Tibial artery (tissue), 4 donors: ENCODE measurements around the gene HVCN1.
"Not testable (repeated sequence)": the region's sequence is repeated elsewhere in the genome, so short reads cannot be mapped to it uniquely, and the experiment has no call there.

Source experiments
- DNase-seq, 2 donors: peaks; one replicate each; pipeline ENCODE4 v3.0.0-alpha.2; 2019
- H3K27ac ChIP-seq, 2 donors: fragments of 200-600 bp; sonication (generic) in 1 of 2; 1 replicate in 1 of 2; 2 replicates in 1 of 2; pipeline ENCODE4 v1.5.1; 2018 to 2019; ENCODE audit warnings: mild to moderate bottlenecking in 1 of 2
- H3K27me3 ChIP-seq, 2 donors: fragments of 200-600 bp; sonication (generic) in 1 of 2; one replicate each; pipeline versions ENCODE4 v1.5.1 to v1.6.0; 2016 to 2019
- H3K36me3 ChIP-seq, 3 donors: fragments of 200-600 bp; sonication (generic) in 2 of 3; one replicate each; pipeline ENCODE4 v1.5.1; 2016 to 2019; ENCODE audit warnings: mild to moderate bottlenecking in 2 of 3
- H3K4me1 ChIP-seq, 4 donors: fragments of 200-600 bp; sonication (generic) in 2 of 4; 1 replicate in 3 of 4; 2 replicates in 1 of 4; pipeline ENCODE4 v1.5.1; 2016 to 2019
- H3K4me3 ChIP-seq, 2 donors: fragments of 200-600 bp; sonication (generic) in 1 of 2; 1 replicate in 1 of 2; 2 replicates in 1 of 2; pipeline ENCODE4 v1.5.1; 2018 to 2019; ENCODE audit warnings: mild to moderate bottlenecking in 2 of 2
- H3K9me3 ChIP-seq, 3 donors: fragments of 200-600 bp; sonication (generic) in 1 of 3; one replicate each; pipeline ENCODE4 v1.5.1; 2016 to 2019
- intact Hi-C: fragments of 100-400 bp; cut with DNase I; formaldehyde crosslinking; loops from one replicate; pipeline ENCODE4 v1.15.0; 2023; ENCODE audit warnings: low total_unique reads
- TF ChIP-seq, protein P1 (sequence below), 2 experiments: fragments of 200-600 bp in 1 of 2; fragments of 450-650 bp in 1 of 2; IDR thresholded peaks; one replicate each; pipeline ENCODE4 v1.5.1; 2017 to 2019; ENCODE audit warnings: antibody characterized with exemption in 2 of 2, mild to moderate bottlenecking in 1 of 2, moderate library complexity in 1 of 2

Gene HVCN1

DNA sequence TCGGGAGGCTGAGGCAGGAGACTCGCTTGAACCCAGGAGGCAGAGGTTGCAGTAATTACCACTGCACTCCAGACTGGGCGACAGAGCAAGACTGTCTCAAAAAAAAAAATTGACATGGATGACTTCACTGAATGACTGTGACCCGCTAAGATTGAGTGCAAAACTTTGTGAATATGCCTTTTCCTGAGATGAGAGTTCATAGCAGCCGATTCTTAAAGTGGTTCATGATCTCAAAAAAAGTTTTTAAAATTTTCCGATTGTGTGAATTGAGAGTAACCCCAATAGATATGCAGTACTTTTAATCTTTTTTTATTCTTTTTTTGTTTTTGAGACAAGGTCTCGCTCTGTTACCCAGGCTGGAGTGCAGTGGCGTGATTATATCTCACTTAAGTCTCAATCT lies 73.7 kb downstream of the HVCN1 start:
- TF ChIP-seq, protein P1, sequence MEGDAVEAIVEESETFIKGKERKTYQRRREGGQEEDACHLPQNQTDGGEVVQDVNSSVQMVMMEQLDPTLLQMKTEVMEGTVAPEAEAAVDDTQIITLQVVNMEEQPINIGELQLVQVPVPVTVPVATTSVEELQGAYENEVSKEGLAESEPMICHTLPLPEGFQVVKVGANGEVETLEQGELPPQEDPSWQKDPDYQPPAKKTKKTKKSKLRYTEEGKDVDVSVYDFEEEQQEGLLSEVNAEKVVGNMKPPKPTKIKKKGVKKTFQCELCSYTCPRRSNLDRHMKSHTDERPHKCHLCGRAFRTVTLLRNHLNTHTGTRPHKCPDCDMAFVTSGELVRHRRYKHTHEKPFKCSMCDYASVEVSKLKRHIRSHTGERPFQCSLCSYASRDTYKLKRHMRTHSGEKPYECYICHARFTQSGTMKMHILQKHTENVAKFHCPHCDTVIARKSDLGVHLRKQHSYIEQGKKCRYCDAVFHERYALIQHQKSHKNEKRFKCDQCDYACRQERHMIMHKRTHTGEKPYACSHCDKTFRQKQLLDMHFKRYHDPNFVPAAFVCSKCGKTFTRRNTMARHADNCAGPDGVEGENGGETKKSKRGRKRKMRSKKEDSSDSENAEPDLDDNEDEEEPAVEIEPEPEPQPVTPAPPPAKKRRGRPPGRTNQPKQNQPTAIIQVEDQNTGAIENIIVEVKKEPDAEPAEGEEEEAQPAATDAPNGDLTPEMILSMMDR (IDR thresholded peaks at IDR 0.05): no peak
- intact Hi-C loops: loop anchor here (10.0 kb wide), 1 partner anchor 270 kb away; no protein-coding TSS in a partner anchor
- DNase-seq: no peak
- H3K36me3 ChIP-seq: peaks cover 0 to 21% (median 0%) of the 10 kb centered on the region in 3 donors
- peaks cover 0 to 16% (median 7%) of the 10 kb centered on the region in 4 donors for H3K4me1 ChIP-seq
- H3K27ac ChIP-seq: peak overlapping the region in 1 of 2 donors; percentile 76
- no peaks in the 10 kb centered on the region for H3K9me3 ChIP-seq
- no peak overlapping the region for H3K4me3 ChIP-seq
- no peaks in the 10 kb centered on the region for H3K27me3 ChIP-seq

DNA sequence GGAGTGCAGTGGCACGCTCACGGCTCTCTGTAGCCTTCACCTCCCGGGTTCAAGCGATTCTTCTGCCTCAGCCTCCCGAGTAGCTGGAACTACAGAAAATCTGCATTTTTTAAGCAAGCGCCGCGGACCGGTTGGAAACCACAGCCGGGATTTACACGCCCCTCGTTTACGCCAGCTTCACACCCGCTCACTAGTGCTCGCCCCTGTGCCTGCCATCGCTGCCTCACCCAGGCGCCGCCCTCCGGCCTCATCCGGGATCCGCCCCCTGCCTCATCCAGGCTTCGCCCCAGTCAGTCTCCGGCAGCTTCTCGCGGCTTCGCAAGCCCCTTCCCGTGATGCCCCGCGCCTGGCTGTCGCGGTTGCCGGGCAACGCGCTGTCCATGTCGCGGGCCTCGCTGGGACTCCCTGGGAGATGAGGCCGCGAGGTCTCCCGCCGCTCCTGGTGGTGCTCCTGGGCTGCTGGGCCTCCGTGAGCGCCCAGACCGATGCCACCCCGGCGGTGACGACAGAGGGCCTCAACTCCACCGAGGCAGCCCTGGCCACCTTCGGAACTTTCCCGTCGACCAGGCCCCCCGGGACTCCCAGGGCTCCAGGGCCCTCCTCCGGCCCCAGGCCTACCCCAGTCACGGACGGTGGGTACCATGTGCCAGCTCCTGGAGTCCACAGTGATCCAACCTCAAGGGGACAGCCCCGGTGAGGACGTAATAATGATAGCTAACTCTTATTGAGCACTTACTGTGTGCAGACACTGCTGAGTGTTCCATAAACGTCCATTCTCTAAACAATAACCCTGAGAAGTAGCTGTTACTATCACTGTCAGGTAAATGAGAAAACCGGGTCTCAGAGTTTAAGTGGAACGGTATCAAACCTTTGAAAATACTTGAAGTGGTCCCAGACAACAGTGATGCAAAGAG lies 74.9 kb downstream of the HVCN1 start, which contains the start of gene TCTN1:
TCTN1 (plus strand) TSS at position 359 of the 914 bp plus-strand sequence; CDS start at position 413, 54 bp downstream.
- H3K9me3 ChIP-seq: no peaks in the 10 kb centered on the region
- peak; percentile 97 to 98 for DNase-seq
- peaks cover 0 to 16% (median 7%) of the 10 kb centered on the region in 4 donors for H3K4me1 ChIP-seq
- TF ChIP-seq, protein P1 (IDR thresholded peaks at IDR 0.05): no peak
- intact Hi-C loops: loop anchor here (10.0 kb wide), 1 partner anchor 271 kb away; no protein-coding TSS in a partner anchor
- H3K27ac ChIP-seq: peak within 1 kb of the TSS; percentile 76 to 78
- no peaks in the 10 kb centered on the region for H3K27me3 ChIP-seq
- H3K4me3 ChIP-seq: peak within 1 kb of the TSS; percentile 63 to 79
- peaks cover 0 to 13% (median 0%) of the 10 kb centered on the region in 3 donors for H3K36me3 ChIP-seq

DNA sequence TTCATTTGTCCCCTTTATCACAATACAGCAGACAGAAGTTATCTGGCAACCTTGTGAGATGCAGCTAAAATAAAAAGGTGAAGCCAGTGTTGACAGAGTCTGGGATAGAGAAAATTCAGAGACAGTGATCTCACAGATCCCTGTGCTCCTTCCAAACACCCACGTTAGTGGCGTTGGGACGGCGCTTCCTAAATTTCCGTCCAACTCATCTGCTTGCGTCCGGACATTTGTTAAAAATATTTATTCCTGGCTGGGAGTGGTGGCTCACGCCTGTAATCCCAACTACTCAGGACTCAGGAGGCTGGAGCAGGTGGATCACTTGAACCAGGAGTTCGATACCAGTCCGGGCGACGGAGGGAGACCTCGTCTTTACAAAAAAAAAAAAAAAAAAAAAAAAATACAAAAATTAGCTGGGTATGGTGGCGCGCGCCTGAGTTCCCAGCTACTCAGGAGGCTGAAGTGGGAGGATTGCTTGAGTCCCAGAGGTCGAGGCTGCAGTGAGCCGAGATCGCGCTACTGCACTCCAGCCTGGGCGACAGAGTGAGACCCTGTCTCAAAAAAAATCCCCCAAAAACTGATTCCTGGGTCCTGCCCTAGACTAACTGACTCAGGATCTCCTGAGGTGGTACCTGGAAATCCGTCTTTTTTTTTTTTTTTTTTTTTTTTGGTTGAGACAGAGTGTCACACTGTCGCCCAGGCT lies 75.7 kb downstream of the HVCN1 start:
- Histone ChIP-seq H3K4me1 (peaks cover 0 to 16% (median 7%) of the 10 kb centered on the region in 4 donors), H3K36me3 (peaks cover 0 to 13% (median 0%) of the 10 kb centered on the region in 3 donors), H3K9me3 (no peaks in the 10 kb centered on the region), H3K4me3 (peak overlapping the region; percentile 63 to 79), H3K27ac (peak overlapping the region; percentile 76 to 78), H3K27me3 (no peaks in the 10 kb centered on the region)
- TF ChIP-seq, protein P1 (IDR thresholded peaks at IDR 0.05): no peak
- intact Hi-C loops: loop anchor here (10.0 kb wide), 1 partner anchor 272 kb away; no protein-coding TSS in a partner anchor
- no peak for DNase-seq

DNA sequence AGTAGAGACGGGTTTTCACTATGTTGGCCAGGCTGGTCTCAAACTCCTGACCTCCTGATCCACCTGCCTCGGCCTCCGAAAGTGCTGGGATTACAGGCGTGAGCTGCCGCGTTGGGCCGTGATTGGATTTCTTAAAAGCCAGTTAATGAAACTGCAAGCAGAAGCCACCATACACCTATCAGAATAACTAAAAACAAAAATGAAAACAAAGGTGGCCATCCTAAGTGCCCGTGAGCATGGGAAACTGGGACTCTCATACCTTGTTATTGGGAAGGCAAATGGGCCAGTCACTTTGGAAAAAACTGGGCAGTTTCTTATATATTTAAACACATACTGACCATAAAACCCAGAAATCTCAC lies 82.7 kb downstream of the HVCN1 start:
- intact Hi-C loops: no loop called here
- Histone ChIP-seq H3K27ac (no peak overlapping the region), H3K36me3 (no peaks in the 10 kb centered on the region), H3K9me3 (no peaks in the 10 kb centered on the region), H3K27me3 (no peaks in the 10 kb centered on the region), H3K4me1 (no peaks in the 10 kb centered on the region), H3K4me3 (no peak overlapping the region)
- DNase-seq: no peak
- TF ChIP-seq, protein P1 (IDR thresholded peaks at IDR 0.05): no peak

DNA sequence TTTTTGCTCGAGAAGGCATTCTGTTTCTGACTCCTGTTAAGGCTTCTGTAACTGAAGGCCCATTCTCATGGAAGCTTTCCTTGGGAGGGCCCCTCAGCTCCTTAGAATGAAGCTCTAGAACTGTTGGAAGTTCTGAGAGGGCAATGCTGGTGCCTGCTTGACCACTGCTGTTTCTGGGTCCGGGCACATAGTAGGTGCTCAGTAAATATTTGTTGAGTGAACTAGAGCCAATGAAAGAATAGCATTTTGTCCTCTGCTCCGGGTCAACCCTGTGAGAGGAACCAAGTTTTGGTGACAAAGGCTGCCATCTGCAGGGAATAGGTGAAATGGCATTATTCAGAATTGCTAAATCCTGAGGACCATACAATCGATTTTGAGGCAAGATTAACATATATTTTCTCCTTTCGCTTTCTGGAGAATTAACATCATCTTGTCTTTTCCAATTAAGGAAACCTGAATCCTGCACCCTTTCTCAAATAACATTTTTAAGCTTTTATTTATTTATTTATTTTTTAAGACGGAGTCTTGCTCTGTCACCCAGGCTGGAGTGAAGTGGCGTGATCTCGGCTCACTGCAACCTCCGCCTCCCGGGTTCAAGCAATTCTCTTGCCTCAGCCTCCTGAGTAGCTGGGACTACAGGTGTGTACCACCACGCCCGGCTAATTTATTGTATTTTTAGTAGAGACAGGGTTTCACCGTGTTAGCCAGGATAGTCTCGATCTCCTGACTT lies 86.7 kb downstream of the HVCN1 start:
- intact Hi-C loops: loop anchor here (5.0 kb wide), 1 partner anchor 145 kb away; no protein-coding TSS in a partner anchor
- H3K4me1 ChIP-seq: not testable (repeated sequence)

More for the DNA sequence above, 86.7 kb downstream of the HVCN1 start:
- H3K9me3 ChIP-seq, DNase-seq, H3K27me3 ChIP-seq, H3K4me3 ChIP-seq, H3K36me3 ChIP-seq, H3K27ac ChIP-seq: not testable (repeated sequence)
- TF ChIP-seq, protein P1 (IDR thresholded peaks at IDR 0.05): peak; percentile 68 to 79
